Neural progenitor cell (in vitro differentiated cells): Measurements from ENCODE around the gene CCL26. TPM values are rescaled to one million over a fixed set of nuclear protein-coding genes. Genes with fewer than 3 reads are reported as not detected.

Experiments used
- DNase-seq: peaks from one replicate; pipeline ENCODE4 v3.0.0-alpha.2; 2016; ENCODE audit warnings: low spot score
- H2AFZ ChIP-seq: fragments of 200-600 bp; sonication (generic); replicated peaks from 2 replicates; pipeline ENCODE4 v1.6.1; 2016; ENCODE audit warnings: antibody characterized with exemption
- H3F3A ChIP-seq: fragments of 200-600 bp; sonication (generic); 2 replicates; pipeline ENCODE4 v1.6.1; 2016; ENCODE audit warnings: antibody characterized with exemption, low read depth
- H3K27ac ChIP-seq: fragments of 200-600 bp; sonication (generic); 2 replicates; pipeline ENCODE4 v1.5.1; 2016; ENCODE audit warnings: mild to moderate bottlenecking
- H3K27me3 ChIP-seq: fragments of 200-600 bp; sonication (generic); 2 replicates; pipeline ENCODE4 v1.6.1; 2016; ENCODE audit warnings: mild to moderate bottlenecking, moderate library complexity
- H3K36me3 ChIP-seq: fragments of 200-600 bp; sonication (generic); 2 replicates; pipeline ENCODE4 v1.5.1; 2016
- H3K4me1 ChIP-seq: fragments of 200-600 bp; sonication (generic); 2 replicates; pipeline ENCODE4 v1.6.1; 2016; ENCODE audit warnings: mixed run types
- H3K4me2 ChIP-seq: fragments of 200-600 bp; sonication (generic); 2 replicates; pipeline ENCODE4 v1.6.1; 2016
- H3K4me3 ChIP-seq: fragments of 200-600 bp; sonication (generic); 2 replicates; pipeline ENCODE4 v1.5.1; 2016
- H3K79me2 ChIP-seq: fragments of 200-600 bp; sonication (generic); 2 replicates; pipeline ENCODE4 v1.6.1; 2016; ENCODE audit warnings: low read depth
- H3K9ac ChIP-seq: fragments of 200-600 bp; sonication (generic); 2 replicates; pipeline ENCODE4 v1.6.1; 2016
- H3K9me3 ChIP-seq: fragments of 200-600 bp; sonication (generic); 2 replicates; pipeline ENCODE4 v1.5.1; 2016; ENCODE audit warnings: low read depth
- H4K20me1 ChIP-seq: fragments of 200-600 bp; sonication (generic); 2 replicates; pipeline ENCODE4 v1.6.1; 2016; ENCODE audit warnings: low read depth
- H3K27ac Mint-ChIP-seq: 3 replicates; pipeline ENCODE4 v1.8.0; 2021; ENCODE audit warnings: mixed read lengths
- H3K27me3 Mint-ChIP-seq: 2 replicates; pipeline ENCODE4 v1.8.0; 2022; ENCODE audit warnings: low read depth, mild to moderate bottlenecking, inconsistent platforms, moderate library complexity, mixed read lengths; ENCODE audit not compliant: insufficient read depth
- H3K36me3 Mint-ChIP-seq: 3 replicates; pipeline ENCODE4 v1.8.0; 2021; ENCODE audit warnings: mixed read lengths
- H3K4me1 Mint-ChIP-seq: 3 replicates; pipeline ENCODE4 v1.8.0; 2021; ENCODE audit warnings: mixed read lengths
- H3K4me3 Mint-ChIP-seq: 3 replicates; pipeline ENCODE4 v1.8.0; 2021; ENCODE audit warnings: mild to moderate bottlenecking, moderate library complexity, mixed read lengths
- H3K9me3 Mint-ChIP-seq: 3 replicates; pipeline ENCODE4 v1.8.0; 2020; ENCODE audit warnings: mixed read lengths
- EZH2 ChIP-seq: fragments of 200-600 bp; sonication (generic); IDR thresholded peaks from 2 replicates; pipeline ENCODE4 v1.6.1; 2017; ENCODE audit warnings: antibody characterized with exemption, mild to moderate bottlenecking, moderate library complexity
- EZH2phosphoT487 ChIP-seq: fragments of 200-600 bp; sonication (generic); IDR thresholded peaks from 2 replicates; pipeline ENCODE4 v1.6.1; 2017; ENCODE audit warnings: antibody characterized with exemption
- total RNA-seq: library from RNA; depleted of rRNA; stranded (reverse); fragments of >200 nt; gene quantifications from 2 replicates; pipeline ENCODE4 v1.2.3, GENCODE V29; 2015; ENCODE audit warnings: low replicate concordance
- TF ChIP-seq, protein P1 (sequence below): fragments of 200-600 bp; sonication (generic); IDR thresholded peaks from 2 replicates; pipeline ENCODE4 v1.5.1; 2017; ENCODE audit warnings: antibody characterized with exemption, mild to moderate bottlenecking

CCL26 gene
- total RNA-seq, 1 donor from 2014 or later = not detected

DNA sequence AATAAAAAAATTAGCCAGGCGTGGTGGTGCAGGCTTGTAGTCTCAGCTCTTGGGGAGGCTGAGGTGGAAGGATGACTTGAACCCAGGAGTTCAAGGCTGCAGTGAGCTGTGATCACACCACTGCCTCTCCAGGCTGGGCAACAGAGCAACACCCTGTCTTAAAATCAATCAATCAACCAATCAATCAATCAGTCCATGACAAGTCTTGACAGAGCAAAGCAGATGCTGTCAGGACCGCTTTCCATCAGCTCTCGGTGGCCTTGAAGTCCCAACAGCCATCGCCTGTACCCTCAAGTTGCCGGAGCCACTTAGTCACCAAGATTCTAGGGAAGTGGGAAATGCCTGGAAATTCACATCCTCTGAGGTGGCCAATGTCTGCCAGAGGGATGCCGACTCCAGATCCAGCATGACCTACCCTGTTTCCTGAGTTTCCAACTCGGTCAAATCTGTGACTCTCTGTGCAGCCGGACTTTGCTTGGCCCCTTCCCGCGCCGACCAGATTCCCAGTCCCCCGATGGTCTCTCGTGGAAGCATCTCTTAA is 42.5 kb upstream of the CCL26 start:
- H3K27ac ChIP-seq = no peak overlapping the region
- Mint-ChIP-seq H3K9me3 (no peaks in the 10 kb centered on the region), H3K27ac (no peak overlapping the region), H3K4me3 (no peak overlapping the region), H3K27me3 (peaks cover 5% of the 10 kb centered on the region), H3K36me3 (no peaks in the 10 kb centered on the region), H3K4me1 (no peaks in the 10 kb centered on the region)
- no peak overlapping the region for H3K4me3 ChIP-seq
- TF ChIP-seq, protein P1, sequence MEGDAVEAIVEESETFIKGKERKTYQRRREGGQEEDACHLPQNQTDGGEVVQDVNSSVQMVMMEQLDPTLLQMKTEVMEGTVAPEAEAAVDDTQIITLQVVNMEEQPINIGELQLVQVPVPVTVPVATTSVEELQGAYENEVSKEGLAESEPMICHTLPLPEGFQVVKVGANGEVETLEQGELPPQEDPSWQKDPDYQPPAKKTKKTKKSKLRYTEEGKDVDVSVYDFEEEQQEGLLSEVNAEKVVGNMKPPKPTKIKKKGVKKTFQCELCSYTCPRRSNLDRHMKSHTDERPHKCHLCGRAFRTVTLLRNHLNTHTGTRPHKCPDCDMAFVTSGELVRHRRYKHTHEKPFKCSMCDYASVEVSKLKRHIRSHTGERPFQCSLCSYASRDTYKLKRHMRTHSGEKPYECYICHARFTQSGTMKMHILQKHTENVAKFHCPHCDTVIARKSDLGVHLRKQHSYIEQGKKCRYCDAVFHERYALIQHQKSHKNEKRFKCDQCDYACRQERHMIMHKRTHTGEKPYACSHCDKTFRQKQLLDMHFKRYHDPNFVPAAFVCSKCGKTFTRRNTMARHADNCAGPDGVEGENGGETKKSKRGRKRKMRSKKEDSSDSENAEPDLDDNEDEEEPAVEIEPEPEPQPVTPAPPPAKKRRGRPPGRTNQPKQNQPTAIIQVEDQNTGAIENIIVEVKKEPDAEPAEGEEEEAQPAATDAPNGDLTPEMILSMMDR = no peak
- no peak for TF ChIP-seq EZH2
- TF ChIP-seq EZH2phosphoT487 = no peak
- H3K79me2 ChIP-seq = no peaks in the 10 kb centered on the region
- no peak for DNase-seq
- H3F3A ChIP-seq = no peaks in the 10 kb centered on the region
- no peaks in the 10 kb centered on the region for H3K9me3 ChIP-seq
- H3K27me3 ChIP-seq = no peaks in the 10 kb centered on the region
- H3K36me3 ChIP-seq = no peaks in the 10 kb centered on the region
- H3K4me2 ChIP-seq = no peak overlapping the region
- H4K20me1 ChIP-seq = no peaks in the 10 kb centered on the region
- no peaks in the 10 kb centered on the region for H3K4me1 ChIP-seq
- H2AFZ ChIP-seq = no peak overlapping the region
- H3K9ac ChIP-seq = no peak overlapping the region

DNA sequence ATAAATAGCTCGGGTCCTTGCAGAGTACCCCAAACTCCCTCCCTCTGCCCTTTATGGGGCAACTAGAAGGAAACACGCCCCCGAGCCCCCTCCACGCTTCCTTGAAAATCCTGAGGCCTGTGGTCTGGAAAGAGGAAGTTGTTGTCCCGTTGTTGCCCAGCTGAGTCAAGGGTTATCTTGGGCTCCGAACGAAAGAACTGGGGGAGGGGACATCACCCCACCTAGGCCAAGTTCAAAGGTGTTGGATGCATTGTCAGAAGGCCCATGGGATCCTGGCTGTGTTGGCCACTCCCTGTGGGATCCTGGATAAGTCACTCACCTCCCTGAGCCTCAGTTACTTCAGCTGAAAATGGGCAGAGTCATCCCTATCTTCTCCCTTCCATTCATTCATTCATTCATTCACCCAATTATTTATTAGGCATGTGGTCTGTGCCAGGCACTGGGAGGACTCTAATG is 41.8 kb upstream of the CCL26 start, which contains the start of gene CCL24:
Gene CCL24, minus strand, starts transcription at position 26 of the 456 bp plus-strand sequence. CDS start 91 bp downstream, outside the sequence.
- Mint-ChIP-seq H3K4me1 (no peaks in the 10 kb centered on the region), H3K27me3 (peaks cover 5% of the 10 kb centered on the region), H3K9me3 (peaks cover 2% of the 10 kb centered on the region), H3K27ac (no peak within 1 kb of the TSS), H3K36me3 (no peaks in the 10 kb centered on the region), H3K4me3 (no peak within 1 kb of the TSS)
- H3K4me1 ChIP-seq = no peaks in the 10 kb centered on the region
- H3K9me3 ChIP-seq = no peaks in the 10 kb centered on the region
- no peaks in the 10 kb centered on the region for H3K27me3 ChIP-seq
- no peak within 1 kb of the TSS for H3K4me3 ChIP-seq
- H3K27ac ChIP-seq = no peak within 1 kb of the TSS
- H3K4me2 ChIP-seq = no peak within 1 kb of the TSS
- H2AFZ ChIP-seq = no peak within 1 kb of the TSS
- H3K79me2 ChIP-seq = no peaks in the 10 kb centered on the region
- no peak for DNase-seq
- H4K20me1 ChIP-seq = no peaks in the 10 kb centered on the region
- TF ChIP-seq EZH2 (no peak), EZH2phosphoT487 (no peak)
- TF ChIP-seq, protein P1 = no peak
- H3K36me3 ChIP-seq = no peaks in the 10 kb centered on the region
- no peak within 1 kb of the TSS for H3K9ac ChIP-seq
- no peaks in the 10 kb centered on the region for H3F3A ChIP-seq

DNA sequence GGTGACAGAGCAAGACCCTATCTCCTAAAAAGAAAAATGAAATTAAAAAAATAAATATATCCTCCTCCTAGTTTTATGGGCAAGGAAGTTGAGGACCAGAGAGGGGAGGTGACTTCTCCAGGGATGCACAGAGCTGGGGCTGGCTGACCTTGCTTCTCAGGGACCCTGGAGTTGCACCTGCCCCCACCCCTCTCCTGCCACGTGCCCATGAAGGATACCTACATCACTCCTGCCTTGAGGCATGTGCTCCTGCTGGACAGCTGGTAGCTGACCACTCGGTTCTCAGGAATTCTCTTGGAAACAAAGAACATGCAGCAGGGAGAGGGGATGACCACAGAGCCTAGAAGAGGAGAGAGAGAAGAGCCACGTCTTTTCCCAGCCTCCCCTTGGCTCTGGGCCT is 41.1 kb upstream of the CCL26 start:
- Histone ChIP-seq H3K4me2 (no peak overlapping the region), H3K79me2 (no peaks in the 10 kb centered on the region), H4K20me1 (no peaks in the 10 kb centered on the region), H3K9me3 (no peaks in the 10 kb centered on the region), H3K36me3 (no peaks in the 10 kb centered on the region), H3K27me3 (no peaks in the 10 kb centered on the region), H2AFZ (no peak overlapping the region), H3K4me3 (no peak overlapping the region), H3K9ac (no peak overlapping the region), H3K27ac (no peak overlapping the region), H3K4me1 (no peaks in the 10 kb centered on the region), H3F3A (no peaks in the 10 kb centered on the region)
- Mint-ChIP-seq H3K4me1 (no peaks in the 10 kb centered on the region), H3K36me3 (no peaks in the 10 kb centered on the region), H3K9me3 (peaks cover 3% of the 10 kb centered on the region), H3K27ac (no peak overlapping the region), H3K27me3 (peaks cover 5% of the 10 kb centered on the region), H3K4me3 (no peak overlapping the region)
- TF ChIP-seq, protein P1 = no peak
- no peak for TF ChIP-seq EZH2phosphoT487
- no peak for TF ChIP-seq EZH2
- no peak for DNase-seq
